ENCODE data around the gene ELAVL3.

ELAVL3 gene

DNA sequence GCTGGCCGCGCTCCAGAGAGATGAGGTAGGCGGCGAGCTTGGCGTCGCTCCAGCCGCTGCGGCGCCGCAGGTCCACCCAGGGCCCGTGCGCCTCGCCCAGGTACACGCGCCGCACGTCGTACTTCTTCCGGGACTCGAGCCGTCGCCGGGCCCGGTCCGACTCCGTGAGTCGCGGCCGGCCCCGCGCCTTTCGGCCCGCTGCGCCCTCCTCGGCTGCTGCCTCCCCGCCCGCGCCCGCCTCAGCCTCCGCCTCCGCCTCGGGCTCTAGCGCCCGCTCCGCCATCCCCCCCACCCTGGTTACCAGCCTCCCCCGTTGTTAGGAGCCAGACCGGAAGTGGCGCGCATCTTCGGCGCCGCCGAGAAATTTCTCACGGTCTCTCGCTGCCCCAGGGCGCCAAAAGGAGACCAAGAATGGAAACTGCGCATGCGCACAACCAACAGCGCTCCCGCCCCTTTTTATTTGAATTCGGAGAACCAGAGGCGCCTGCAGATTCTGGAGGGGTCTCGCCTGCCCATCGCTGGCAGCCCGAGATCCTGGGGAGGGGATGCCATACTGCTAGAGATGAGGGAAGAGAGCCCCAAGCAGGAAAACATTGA lies 24.8 kb upstream of the ELAVL3 start, which contains the start of gene ZNF653:
Gene ZNF653, minus strand, starts transcription at position 336 of the 597 bp plus-strand sequence. Its CDS starts 53 bp downstream, at position 283.
- no peaks in the 10 kb centered on the region; the same call in 1 of the 2 replicates for H3K4me1 ChIP-seq (ENCODE audit: control insufficient read depth, insufficient read depth, low read length)
- H3K27me3 ChIP-seq (ENCODE audit: control insufficient read depth, insufficient read depth, low read length) = no peaks in the 10 kb centered on the region
- H3K27ac ChIP-seq (ENCODE audit: low read length) = no peak within 1 kb of the TSS
- H3K9me3 ChIP-seq (ENCODE audit: control insufficient read depth, insufficient read depth, low read length) = no peaks in the 10 kb centered on the region
- no CpG with 5 or more reads among the region's 65 CpGs for WGBS (ENCODE audit: insufficient coverage, insufficient read length)
- peak; percentile 92 for DNase-seq (ENCODE audit: low read depth, low spot score)
- peak within 1 kb of the TSS; percentile 91 for H3K4me3 ChIP-seq (ENCODE audit: low read length)
- H3K36me3 ChIP-seq (ENCODE audit: control insufficient read depth, insufficient read depth, low read length) = no peaks in the 10 kb centered on the region

GRCh38 chr19:11505032-11505503 lies 24.2 kb upstream of the ELAVL3 start:
- no peak overlapping the region for H3K27ac ChIP-seq (ENCODE audit: low read length)
- no peaks in the 10 kb centered on the region for H3K36me3 ChIP-seq (ENCODE audit: control insufficient read depth, insufficient read depth, low read length)
- H3K4me1 ChIP-seq (ENCODE audit: control insufficient read depth, insufficient read depth, low read length) = no peaks in the 10 kb centered on the region; the same call in 1 of the 2 replicates
- no peaks in the 10 kb centered on the region for H3K27me3 ChIP-seq (ENCODE audit: control insufficient read depth, insufficient read depth, low read length)
- peak; percentile 84 for DNase-seq (ENCODE audit: low read depth, low spot score)
- WGBS (ENCODE audit: insufficient coverage, insufficient read length) = no CpG with 5 or more reads among the region's 33 CpGs
- peak overlapping the region; percentile 91; the same call in 1 of the 2 replicates for H3K4me3 ChIP-seq (ENCODE audit: low read length)
- no peaks in the 10 kb centered on the region for H3K9me3 ChIP-seq (ENCODE audit: control insufficient read depth, insufficient read depth, low read length)

DNA sequence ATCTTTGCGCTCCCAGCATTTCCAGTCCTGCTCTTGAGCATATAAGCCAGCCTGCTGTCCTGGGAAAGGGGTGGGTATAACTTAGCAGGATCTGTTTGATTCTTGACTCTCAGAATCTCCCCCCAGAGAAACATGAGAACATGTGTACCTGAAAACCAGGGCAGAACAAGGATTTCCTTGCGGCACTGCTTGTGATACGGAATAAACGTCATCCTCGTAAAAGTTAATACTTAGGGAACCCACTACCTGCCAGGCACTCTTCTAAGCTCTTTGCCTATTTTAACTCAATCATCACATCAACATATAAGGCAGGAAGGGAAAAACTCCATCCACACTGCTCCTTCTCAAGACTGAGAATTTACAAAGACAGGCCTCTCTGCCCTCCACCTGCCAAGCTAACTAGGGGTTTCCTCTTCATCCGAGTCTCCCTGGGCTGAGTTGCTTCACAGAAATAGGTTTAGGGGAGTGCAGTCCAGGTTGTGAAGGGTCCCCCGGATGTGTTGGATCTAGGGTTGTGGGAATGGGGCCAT lies 23.7 kb upstream of the ELAVL3 start:
- DNase-seq (ENCODE audit: low read depth, low spot score) = no peak
- Histone ChIP-seq H3K9me3 (ENCODE audit: control insufficient read depth, insufficient read depth, low read length) (no peaks in the 10 kb centered on the region), H3K36me3 (ENCODE audit: control insufficient read depth, insufficient read depth, low read length) (no peaks in the 10 kb centered on the region), H3K27me3 (ENCODE audit: control insufficient read depth, insufficient read depth, low read length) (no peaks in the 10 kb centered on the region), H3K27ac (ENCODE audit: low read length) (no peak overlapping the region), H3K4me1 (ENCODE audit: control insufficient read depth, insufficient read depth, low read length) (no peaks in the 10 kb centered on the region; the same call in 1 of the 2 replicates), H3K4me3 (ENCODE audit: low read length) (peak overlapping the region; percentile 91; the same call in 1 of the 2 replicates)
- WGBS (ENCODE audit: insufficient coverage, insufficient read length) = no CpG with 5 or more reads among the region's 7 CpGs

DNA sequence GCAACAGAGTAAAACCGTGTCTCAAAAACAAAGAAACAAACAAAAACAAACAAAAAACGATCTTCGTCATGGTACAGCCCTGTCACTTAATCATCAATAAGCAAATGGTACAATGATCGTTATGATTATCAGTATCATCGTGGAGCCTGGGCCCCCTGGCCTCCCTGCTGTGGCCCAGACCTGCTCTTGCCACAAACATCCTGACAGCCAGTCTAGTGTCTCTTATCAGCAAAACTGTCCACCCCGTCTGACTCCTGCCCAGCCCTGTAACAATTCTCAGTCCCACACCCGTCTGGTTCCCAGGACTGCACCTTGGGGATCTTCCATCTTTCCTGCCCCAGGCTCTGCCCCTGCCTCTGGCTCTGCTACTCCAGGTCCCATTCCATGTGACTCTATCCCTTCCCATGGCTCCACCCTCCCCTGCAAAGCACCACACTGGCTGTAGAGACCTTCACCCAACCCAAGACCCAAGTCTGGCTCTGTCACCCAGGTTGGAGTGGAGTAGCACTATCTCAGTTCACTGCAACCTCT lies 19.1 kb upstream of the ELAVL3 start:
- H3K4me1 ChIP-seq (ENCODE audit: control insufficient read depth, insufficient read depth, low read length) = no peaks in the 10 kb centered on the region; the same call in 1 of the 2 replicates
- no peaks in the 10 kb centered on the region for H3K36me3 ChIP-seq (ENCODE audit: control insufficient read depth, insufficient read depth, low read length)
- no peaks in the 10 kb centered on the region for H3K9me3 ChIP-seq (ENCODE audit: control insufficient read depth, insufficient read depth, low read length)
- H3K27ac ChIP-seq (ENCODE audit: low read length) = no peak overlapping the region
- DNase-seq (ENCODE audit: low read depth, low spot score) = no peak
- H3K4me3 ChIP-seq (ENCODE audit: low read length) = no peak overlapping the region
- no peaks in the 10 kb centered on the region for H3K27me3 ChIP-seq (ENCODE audit: control insufficient read depth, insufficient read depth, low read length)
- WGBS (ENCODE audit: insufficient coverage, insufficient read length) = no CpG with 5 or more reads among the region's 7 CpGs

GRCh38 chr19:11499220-11499726 lies 18.4 kb upstream of the ELAVL3 start:
- Histone ChIP-seq H3K27me3 (ENCODE audit: control insufficient read depth, insufficient read depth, low read length) (no peaks in the 10 kb centered on the region), H3K9me3 (ENCODE audit: control insufficient read depth, insufficient read depth, low read length) (no peaks in the 10 kb centered on the region), H3K36me3 (ENCODE audit: control insufficient read depth, insufficient read depth, low read length) (no peaks in the 10 kb centered on the region), H3K4me3 (ENCODE audit: low read length) (no peak overlapping the region), H3K4me1 (ENCODE audit: control insufficient read depth, insufficient read depth, low read length) (no peaks in the 10 kb centered on the region; the same call in 1 of the 2 replicates), H3K27ac (ENCODE audit: low read length) (no peak overlapping the region)
- no peak for DNase-seq (ENCODE audit: low read depth, low spot score)
- WGBS (ENCODE audit: insufficient coverage, insufficient read length) = no CpG with 5 or more reads among the region's 6 CpGs

GRCh38 chr19:11496391-11497163 lies 15.7 kb upstream of the ELAVL3 start:
- Histone ChIP-seq H3K27me3 (ENCODE audit: control insufficient read depth, insufficient read depth, low read length) (no peaks in the 10 kb centered on the region), H3K27ac (ENCODE audit: low read length) (no peak overlapping the region), H3K36me3 (ENCODE audit: control insufficient read depth, insufficient read depth, low read length) (no peaks in the 10 kb centered on the region), H3K9me3 (ENCODE audit: control insufficient read depth, insufficient read depth, low read length) (no peaks in the 10 kb centered on the region), H3K4me3 (ENCODE audit: low read length) (no peak overlapping the region), H3K4me1 (ENCODE audit: control insufficient read depth, insufficient read depth, low read length) (no peaks in the 10 kb centered on the region; the same call in 1 of the 2 replicates)
- DNase-seq (ENCODE audit: low read depth, low spot score) = no peak
- WGBS (ENCODE audit: insufficient coverage, insufficient read length) = no CpG with 5 or more reads among the region's 17 CpGs

GRCh38 chr19:11495885-11496284 lies 15.0 kb upstream of the ELAVL3 start:
- Histone ChIP-seq H3K9me3 (ENCODE audit: control insufficient read depth, insufficient read depth, low read length) (no peaks in the 10 kb centered on the region), H3K4me1 (ENCODE audit: control insufficient read depth, insufficient read depth, low read length) (no peaks in the 10 kb centered on the region; the same call in 1 of the 2 replicates), H3K4me3 (ENCODE audit: low read length) (no peak overlapping the region), H3K36me3 (ENCODE audit: control insufficient read depth, insufficient read depth, low read length) (no peaks in the 10 kb centered on the region), H3K27ac (ENCODE audit: low read length) (no peak overlapping the region), H3K27me3 (ENCODE audit: control insufficient read depth, insufficient read depth, low read length) (no peaks in the 10 kb centered on the region)
- no peak for DNase-seq (ENCODE audit: low read depth, low spot score)
- no CpG with 5 or more reads among the region's 22 CpGs for WGBS (ENCODE audit: insufficient coverage, insufficient read length)

- no peak for DNase-seq (ENCODE audit: low read depth, low spot score)
- no CpG with 5 or more reads among the region's 10 CpGs for WGBS (ENCODE audit: insufficient coverage, insufficient read length)
- no peaks in the 10 kb centered on the region for H3K36me3 ChIP-seq (ENCODE audit: control insufficient read depth, insufficient read depth, low read length)
These were observed 14.6 kb upstream of the ELAVL3 start for GRCh38 chr19:11495481-11495880.

GRCh38 chr19:11494634-11495285 lies 13.9 kb upstream of the ELAVL3 start:
- H3K4me1 ChIP-seq (ENCODE audit: control insufficient read depth, insufficient read depth, low read length) = no peaks in the 10 kb centered on the region; the same call in 1 of the 2 replicates
- H3K27me3 ChIP-seq (ENCODE audit: control insufficient read depth, insufficient read depth, low read length) = no peaks in the 10 kb centered on the region
- H3K36me3 ChIP-seq (ENCODE audit: control insufficient read depth, insufficient read depth, low read length) = no peaks in the 10 kb centered on the region
- H3K27ac ChIP-seq (ENCODE audit: low read length) = no peak overlapping the region
- no peaks in the 10 kb centered on the region for H3K9me3 ChIP-seq (ENCODE audit: control insufficient read depth, insufficient read depth, low read length)
- no peak overlapping the region for H3K4me3 ChIP-seq (ENCODE audit: low read length)
- no peak for DNase-seq (ENCODE audit: low read depth, low spot score)
- no CpG with 5 or more reads among the region's 27 CpGs for WGBS (ENCODE audit: insufficient coverage, insufficient read length)

More at GRCh38 chr19:11495481-11495880, 14.6 kb upstream of the ELAVL3 start:
- no peaks in the 10 kb centered on the region; the same call in 1 of the 2 replicates for H3K4me1 ChIP-seq (ENCODE audit: control insufficient read depth, insufficient read depth, low read length)
- no peaks in the 10 kb centered on the region for H3K27me3 ChIP-seq (ENCODE audit: control insufficient read depth, insufficient read depth, low read length)
- no peaks in the 10 kb centered on the region for H3K9me3 ChIP-seq (ENCODE audit: control insufficient read depth, insufficient read depth, low read length)
- H3K27ac ChIP-seq (ENCODE audit: low read length) = no peak overlapping the region
- no peak overlapping the region for H3K4me3 ChIP-seq (ENCODE audit: low read length)

DNA sequence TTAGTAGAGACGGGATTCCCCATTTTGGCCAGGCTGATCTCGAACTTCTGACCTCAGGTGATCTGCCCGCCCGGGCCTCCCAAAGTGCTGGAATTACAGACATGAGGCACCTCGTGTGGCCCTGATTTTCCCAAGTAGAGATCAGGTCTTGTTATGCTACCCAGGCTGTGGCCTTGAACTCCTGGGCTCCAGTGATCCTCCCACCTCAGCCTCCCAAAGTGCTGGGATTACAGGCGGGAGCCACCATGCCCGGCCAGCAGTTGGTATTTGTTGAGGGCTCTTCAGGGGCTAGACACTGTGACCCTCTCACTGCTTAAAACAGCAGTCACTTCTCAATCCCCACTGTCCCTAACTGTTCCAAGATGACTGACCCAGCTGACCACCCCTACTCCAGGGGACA lies 8.5 kb upstream of the ELAVL3 start:
- whole genome bisulfite sequencing (ENCODE audit: insufficient coverage, insufficient read length) = no CpG with 5 or more reads among the region's 7 CpGs
- no peaks in the 10 kb centered on the region for H3K27me3 ChIP-seq (ENCODE audit: control insufficient read depth, insufficient read depth, low read length)
- no peak overlapping the region for H3K4me3 ChIP-seq (ENCODE audit: low read length)
- no peak for DNase-seq (ENCODE audit: low read depth, low spot score)
- no peaks in the 10 kb centered on the region for H3K4me1 ChIP-seq (ENCODE audit: control insufficient read depth, insufficient read depth, low read length)
- no peaks in the 10 kb centered on the region for H3K9me3 ChIP-seq (ENCODE audit: control insufficient read depth, insufficient read depth, low read length)
- H3K27ac ChIP-seq (ENCODE audit: low read length) = no peak overlapping the region
- H3K36me3 ChIP-seq (ENCODE audit: control insufficient read depth, insufficient read depth, low read length) = no peaks in the 10 kb centered on the region
